OCI-LY7 (cell line): ENCODE results near the gene SYNGAP1. TPM values are rescaled to one million over a fixed set of nuclear protein-coding genes. Genes with fewer than 3 reads are reported as not detected.
A peak's percentile ranks its signal among the peaks of the same experiment; 100 is the strongest.

ENCODE experiments used
- BruUV-seq: library from RNA; stranded (reverse); fragments of 400-500 nt; replicated peaks from 2 replicates; lab custom pipeline; 2021; lab: Mats Ljungman, UMichigan
- CTCF ChIA-PET: fragments of 300-600 bp; sonication (Branson Sonifier 250); formaldehyde crosslinking; loops from one replicate; lab custom pipeline; 2022; ENCODE audit warnings: antibody characterized with exemption; ENCODE audit not compliant: unreplicated experiment; lab: Charles Lee
- POLR2A ChIA-PET: fragments of 300-600 bp; sonication (Branson Sonifier 250); formaldehyde crosslinking; loops from one replicate; lab custom pipeline; 2022; ENCODE audit warnings: antibody characterized with exemption; lab: Charles Lee
- DNase-seq: peaks from one replicate; pipeline ENCODE4 v3.0.0-alpha.2; 2015; ENCODE audit warnings: low spot score
- H2AFZ ChIP-seq: fragments of 200-600 bp; sonication (generic), shearing (Covaris generic); 2 replicates; pipeline ENCODE4 v1.6.1; 2014; ENCODE audit warnings: mild to moderate bottlenecking, antibody characterized with exemption, low read length, moderate library complexity
- H3K27ac ChIP-seq: fragments of 200-600 bp; sonication (generic); 2 replicates; pipeline ENCODE4 v1.5.1; 2014; ENCODE audit warnings: mixed run types, low read depth, mild to moderate bottlenecking, moderate library complexity, low read length, inconsistent platforms; ENCODE audit not compliant: poor library complexity, severe bottlenecking
- H3K36me3 ChIP-seq: fragments of 200-600 bp; sonication (generic); 2 replicates; pipeline ENCODE4 v1.6.1; 2014; ENCODE audit warnings: mild to moderate bottlenecking, antibody characterized with exemption, low read length, moderate library complexity, mixed read lengths; ENCODE audit not compliant: insufficient read depth
- H3K4me1 ChIP-seq: fragments of 200-600 bp; sonication (generic); 2 replicates; pipeline ENCODE4 v1.5.1; 2014; ENCODE audit warnings: mild to moderate bottlenecking, low read length; ENCODE audit not compliant: insufficient read depth, poor library complexity, severe bottlenecking
- H3K4me2 ChIP-seq: fragments of 200-600 bp; sonication (generic); 2 replicates; pipeline ENCODE4 v1.6.1; 2014; ENCODE audit warnings: mild to moderate bottlenecking, low read length
- H3K4me3 ChIP-seq: fragments of 200-600 bp; sonication (generic); 2 replicates; pipeline ENCODE4 v1.5.1; 2014; ENCODE audit warnings: mild to moderate bottlenecking, low read depth, low read length; ENCODE audit not compliant: poor library complexity, severe bottlenecking
- H3K79me2 ChIP-seq: fragments of 200-600 bp; sonication (generic); 2 replicates; pipeline ENCODE4 v1.6.1; 2016; ENCODE audit warnings: low read depth, mild to moderate bottlenecking, low read length, moderate library complexity, mixed read lengths; ENCODE audit not compliant: insufficient read depth
- H3K9me2 ChIP-seq: fragments of 200-600 bp; sonication (generic); 2 replicates; pipeline ENCODE4 v1.6.1; 2016; ENCODE audit warnings: mild to moderate bottlenecking, low read length, mixed read lengths; ENCODE audit not compliant: insufficient read depth
- H3K9me3 ChIP-seq: fragments of 200-600 bp; sonication (generic); 2 replicates; pipeline ENCODE4 v1.6.1; 2014; ENCODE audit warnings: mild to moderate bottlenecking, mixed run types, low read length, mixed read lengths
- H4K20me1 ChIP-seq: fragments of 200-600 bp; sonication (generic); 2 replicates; pipeline ENCODE4 v1.6.1; 2014; ENCODE audit warnings: mild to moderate bottlenecking, antibody characterized with exemption, low read length, moderate library complexity, mixed read lengths; ENCODE audit not compliant: insufficient read depth
- CTCF ChIP-seq: fragments of 200-600 bp; sonication (generic); conservative IDR thresholded peaks from 2 replicates; pipeline ENCODE4 v1.5.1; 2014; ENCODE audit warnings: mild to moderate bottlenecking, antibody characterized with exemption, low read length, moderate library complexity, mixed read lengths
- EZH2phosphoT487 ChIP-seq: fragments of 200-600 bp; sonication (generic); IDR thresholded peaks from 2 replicates; pipeline ENCODE4 v1.6.1; 2018; ENCODE audit warnings: low read depth, borderline replicate concordance, mild to moderate bottlenecking, mixed run types, antibody characterized with exemption, low read length, moderate library complexity, mixed read lengths
- intact Hi-C: fragments of 100-400 bp; cut with micrococcal nuclease; formaldehyde crosslinking; loops from one replicate; pipeline ENCODE4 v1.10.0; 2022; ENCODE audit not compliant: unreplicated experiment
- total RNA-seq, 2 experiments: library from RNA; depleted of rRNA in 1 of 2; stranded (reverse); fragments of >200 nt in 1 of 2; shearing (Covaris generic) in 1 of 2; gene quantifications; 2 replicates each; pipeline ENCODE4 v1.2.3, GENCODE V29; 2014 to 2022

The SYNGAP1 gene
- total RNA-seq, 2 experiments from 2014 or later = 5.6 to 30.7 TPM

- peaks cover 5% of the 10 kb centered on the region; the same call in 1 of the 2 replicates for H3K79me2 ChIP-seq
- DNase-seq = no peak
- H3K9me2 ChIP-seq = no peaks in the 10 kb centered on the region
- POLR2A ChIA-PET = interaction anchor here (0.6 to 1.7 kb wide), 9 partner anchors 9 to 180 kb away, joined by 3 to 8 read pairs (median 5); partner anchors contain the start of genes CUTA, RPS18, SYNGAP1 and VPS52
- TF ChIP-seq CTCF (no peak), EZH2phosphoT487 (no peak)
- peaks cover 68% of the 10 kb centered on the region for H3K4me1 ChIP-seq
- no peaks in the 10 kb centered on the region for H3K9me3 ChIP-seq
- H3K4me2 ChIP-seq = peak overlapping the region; percentile 98
- peak overlapping the region; percentile 68 for H3K4me3 ChIP-seq
- peak overlapping the region; percentile 64 for H3K27ac ChIP-seq
- BruUV-seq = no TSS peak
- CTCF ChIA-PET = interaction anchor here (0.6 to 1.2 kb wide), 2 partner anchors 16 to 20 kb away, joined by 3 to 14 read pairs; no protein-coding TSS in a partner anchor
- intact Hi-C loops = no loop called here
- no peak overlapping the region for H2AFZ ChIP-seq
- no peaks in the 10 kb centered on the region for H4K20me1 ChIP-seq
- peaks cover 4% of the 10 kb centered on the region; the same call in 1 of the 2 replicates for H3K36me3 ChIP-seq
These were observed 10.5 kb downstream of the SYNGAP1 start for GRCh38 chr6:33430334-33430733.

GRCh38 chr6:33430991-33431879, 11.4 kb downstream of the SYNGAP1 start:
- intact Hi-C loops = loop anchor here (1.0 kb wide), 2 partner anchors 13 to 23 kb away; partner anchors contain the start of genes CUTA and ZBTB9
- no peaks in the 10 kb centered on the region for H4K20me1 ChIP-seq
- H3K9me2 ChIP-seq = no peaks in the 10 kb centered on the region
- peaks cover 65% of the 10 kb centered on the region for H3K4me1 ChIP-seq
- TF ChIP-seq EZH2phosphoT487 = no peak
- 0 out of 2 replicates have a peak, but pooled peaks have one; percentile 19 for TF ChIP-seq CTCF
- H3K36me3 ChIP-seq = peaks cover 13% of the 10 kb centered on the region; the same call in 1 of the 2 replicates
- DNase-seq = peak; percentile 89
- H3K79me2 ChIP-seq = peaks cover 5% of the 10 kb centered on the region; the same call in 1 of the 2 replicates
- H3K9me3 ChIP-seq = no peaks in the 10 kb centered on the region
- POLR2A ChIA-PET = interaction anchor here (0.6 to 1.7 kb wide), 10 partner anchors 9 to 181 kb away, joined by 3 to 8 read pairs (median 4); partner anchors contain the start of genes CUTA, RPS18, SYNGAP1 and VPS52
- no peak overlapping the region for H2AFZ ChIP-seq
- peak overlapping the region; percentile 98 for H3K4me2 ChIP-seq
- peak overlapping the region; percentile 68 for H3K4me3 ChIP-seq
- CTCF ChIA-PET = interaction anchor here (0.6 to 1.2 kb wide), 5 partner anchors 12 to 148 kb away, joined by 3 to 14 read pairs (median 3); partner anchors contain the start of gene ZBTB9
- peak overlapping the region; percentile 64 for H3K27ac ChIP-seq
- BruUV-seq = TSS peak; percentile 86
